GM06990 (cell line): ENCODE measurements around the gene ADAMTS12.

Experiments used
- DNase-seq: peaks from one replicate; pipeline ENCODE4 v3.0.0-alpha.2; 2011; ENCODE audit not compliant: insufficient read length; ENCODE audit errors: extremely low read depth
- H3K27me3 ChIP-seq: replicated peaks from 2 replicates; pipeline ENCODE4 v1.6.0; 2011; ENCODE audit warnings: low read length; ENCODE audit not compliant: control insufficient read depth, insufficient read depth
- H3K36me3 ChIP-seq: 2 replicates; pipeline ENCODE4 v1.5.1; 2011; ENCODE audit warnings: low read length; ENCODE audit not compliant: control insufficient read depth, insufficient read depth
- H3K4me3 ChIP-seq: replicated peaks from 2 replicates; pipeline ENCODE4 v1.5.1; 2011; ENCODE audit warnings: low read depth, mild to moderate bottlenecking, control low read depth, low read length
- TF ChIP-seq, protein P1 (sequence below): IDR thresholded peaks from 2 replicates; pipeline ENCODE4 v1.5.1; 2011; ENCODE audit warnings: low read length, control low read depth, mild to moderate bottlenecking, inconsistent platforms; ENCODE audit not compliant: insufficient read depth, poor library complexity, severe bottlenecking

ADAMTS12 gene

DNA sequence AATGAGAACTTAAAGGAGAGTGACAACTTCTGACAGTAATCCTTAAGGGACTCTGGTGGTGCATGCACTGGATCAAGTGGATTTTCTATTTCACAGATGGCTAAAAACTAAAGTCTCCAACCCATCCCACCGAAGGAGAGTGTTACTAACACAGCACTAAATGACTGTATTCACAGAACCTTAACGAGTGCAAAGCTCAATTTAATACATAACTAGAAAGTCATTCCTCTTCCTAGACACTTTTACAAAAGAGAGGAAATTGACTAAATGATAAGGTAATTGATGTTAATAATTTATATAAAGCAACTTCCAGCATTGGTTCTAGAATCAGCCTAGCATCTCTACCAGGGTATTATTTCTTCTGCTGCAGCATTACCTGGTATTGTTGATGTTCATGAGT is 189.8 kb downstream of the ADAMTS12 start:
- H3K36me3 ChIP-seq, result no peaks in the 10 kb centered on the region

GRCh38 chr5:33701251-33701650 is 190.5 kb downstream of the ADAMTS12 start:
- Histone ChIP-seq H3K36me3 (no peaks in the 10 kb centered on the region), H3K27me3 (no peaks in the 10 kb centered on the region), H3K4me3 (no peak overlapping the region)
- DNase-seq, result no peak
- TF ChIP-seq, protein P1, sequence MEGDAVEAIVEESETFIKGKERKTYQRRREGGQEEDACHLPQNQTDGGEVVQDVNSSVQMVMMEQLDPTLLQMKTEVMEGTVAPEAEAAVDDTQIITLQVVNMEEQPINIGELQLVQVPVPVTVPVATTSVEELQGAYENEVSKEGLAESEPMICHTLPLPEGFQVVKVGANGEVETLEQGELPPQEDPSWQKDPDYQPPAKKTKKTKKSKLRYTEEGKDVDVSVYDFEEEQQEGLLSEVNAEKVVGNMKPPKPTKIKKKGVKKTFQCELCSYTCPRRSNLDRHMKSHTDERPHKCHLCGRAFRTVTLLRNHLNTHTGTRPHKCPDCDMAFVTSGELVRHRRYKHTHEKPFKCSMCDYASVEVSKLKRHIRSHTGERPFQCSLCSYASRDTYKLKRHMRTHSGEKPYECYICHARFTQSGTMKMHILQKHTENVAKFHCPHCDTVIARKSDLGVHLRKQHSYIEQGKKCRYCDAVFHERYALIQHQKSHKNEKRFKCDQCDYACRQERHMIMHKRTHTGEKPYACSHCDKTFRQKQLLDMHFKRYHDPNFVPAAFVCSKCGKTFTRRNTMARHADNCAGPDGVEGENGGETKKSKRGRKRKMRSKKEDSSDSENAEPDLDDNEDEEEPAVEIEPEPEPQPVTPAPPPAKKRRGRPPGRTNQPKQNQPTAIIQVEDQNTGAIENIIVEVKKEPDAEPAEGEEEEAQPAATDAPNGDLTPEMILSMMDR, result no peak

More for the DNA sequence above, 189.8 kb downstream of the ADAMTS12 start:
- Histone ChIP-seq H3K27me3 (no peaks in the 10 kb centered on the region), H3K4me3 (no peak overlapping the region)
- no peak for DNase-seq
- TF ChIP-seq, protein P1, result no peak

GRCh38 chr5:33696411-33696810 is 195.4 kb downstream of the ADAMTS12 start:
- no peaks in the 10 kb centered on the region for H3K36me3 ChIP-seq
- DNase-seq, result no peak
- H3K27me3 ChIP-seq, result no peaks in the 10 kb centered on the region
- TF ChIP-seq, protein P1, result no peak
- no peak overlapping the region for H3K4me3 ChIP-seq

- Histone ChIP-seq H3K36me3 (no peaks in the 10 kb centered on the region), H3K4me3 (no peak overlapping the region), H3K27me3 (no peaks in the 10 kb centered on the region)
- TF ChIP-seq, protein P1, result no peak
- no peak for DNase-seq
These were observed 198.8 kb downstream of the ADAMTS12 start for GRCh38 chr5:33692980-33693379.

- TF ChIP-seq, protein P1, result no peak
- Histone ChIP-seq H3K36me3 (no peaks in the 10 kb centered on the region), H3K27me3 (no peaks in the 10 kb centered on the region), H3K4me3 (no peak overlapping the region)
- no peak for DNase-seq
These were observed 199.9 kb downstream of the ADAMTS12 start for GRCh38 chr5:33691856-33692255.
